ENCODE data around the gene MTIF2. TPM values are rescaled to one million over a fixed set of nuclear protein-coding genes. Genes with fewer than 3 reads are reported as not detected.
"Not testable (repeated sequence)": the region's sequence is repeated elsewhere in the genome, so short reads cannot be mapped to it uniquely, and the experiment has no call there.

MTIF2 gene
- total and polyA plus RNA-seq, 2 experiments from 2014 or later = 19.1 to 23.3 TPM

DNA sequence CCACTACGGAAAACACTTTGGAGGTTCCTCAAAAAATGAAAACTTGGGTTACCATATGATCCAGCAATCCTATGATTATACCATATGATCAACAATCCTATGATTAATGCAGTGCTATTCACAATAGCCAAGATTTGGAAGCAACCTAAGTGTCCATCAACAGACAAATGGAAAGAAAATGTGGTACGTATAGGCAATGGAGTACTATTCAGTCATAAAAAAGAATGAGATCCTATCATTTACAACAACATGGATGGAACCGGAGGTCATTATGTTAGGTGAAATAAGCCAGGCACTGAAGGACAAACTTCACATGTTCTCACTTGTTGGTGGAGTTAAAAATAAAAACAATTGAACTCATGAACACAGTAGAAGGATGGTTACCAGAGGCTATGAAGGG, 64.5 kb downstream of the MTIF2 start:
- Histone ChIP-seq H3F3A (ENCODE audit: insufficient read depth) (no peaks in the 10 kb centered on the region), H3K4me3 (no peak overlapping the region), H3K4me2 (ENCODE audit: unreplicated experiment) (no peak overlapping the region), H3K9ac (no peak overlapping the region), H3K79me2 (ENCODE audit: insufficient read depth) (no peaks in the 10 kb centered on the region), H3K27ac (no peak overlapping the region), H3K9me2 (ENCODE audit: insufficient read depth) (0 out of 2 replicates have a peak, but pooled peaks cover 5% of the 10 kb centered on the region), H3K27me3 (replicated peaks; ENCODE audit: insufficient read depth) (no peaks in the 10 kb centered on the region), H2AFZ (no peak overlapping the region), H3K4me1 (ENCODE audit: insufficient read depth) (no peaks in the 10 kb centered on the region), H3K36me3 (ENCODE audit: low read depth) (peaks cover 22% of the 10 kb centered on the region; the same call in 1 of the 2 replicates), H3K9me3 (ENCODE audit: low read depth) (no peaks in the 10 kb centered on the region), H4K20me1 (ENCODE audit: insufficient read depth) (no peaks in the 10 kb centered on the region)
- TF ChIP-seq EZH2 (IDR thresholded peaks at IDR 0.05; ENCODE audit: insufficient read depth, poor library complexity, severe bottlenecking) (no peak), EZH2phosphoT487 (IDR thresholded peaks at IDR 0.05; ENCODE audit: insufficient read depth, low read depth) (no peak)
- WGBS, 2 experiments (ENCODE audit: low coverage in 1 of 2, low lambda C conversion rate in 2 of 2, missing lambda C conversion rate in 2 of 2) = 95 to 98% methylated on average over 3 of the region's 3 CpGs
- no peak for DNase-seq
- in situ Hi-C loops (cut with MboI) = no loop called here

GRCh38 chr2:55200416-55200815, 68.6 kb downstream of the MTIF2 start:
- H3K27me3 ChIP-seq (replicated peaks; ENCODE audit: insufficient read depth) = no peaks in the 10 kb centered on the region
- H3K4me1 ChIP-seq (ENCODE audit: insufficient read depth) = no peaks in the 10 kb centered on the region
- H3K27ac ChIP-seq = no peak overlapping the region
- no peaks in the 10 kb centered on the region for H3K79me2 ChIP-seq (ENCODE audit: insufficient read depth)
- H3K36me3 ChIP-seq (ENCODE audit: low read depth) = peaks cover 16% of the 10 kb centered on the region; the same call in 1 of the 2 replicates
- 84 to 85% methylated on average over 1 of the region's 1 CpG for WGBS, 2 experiments (ENCODE audit: low coverage in 1 of 2, low lambda C conversion rate in 2 of 2, missing lambda C conversion rate in 2 of 2)
- H3K4me3 ChIP-seq = no peak overlapping the region
- 0 out of 2 replicates have a peak, but pooled peaks cover 5% of the 10 kb centered on the region for H3K9me2 ChIP-seq (ENCODE audit: insufficient read depth)
- H3K9ac ChIP-seq = no peak overlapping the region
- TF ChIP-seq EZH2phosphoT487 (IDR thresholded peaks at IDR 0.05; ENCODE audit: insufficient read depth, low read depth) (no peak), EZH2 (IDR thresholded peaks at IDR 0.05; ENCODE audit: insufficient read depth, poor library complexity, severe bottlenecking) (no peak)
- no peaks in the 10 kb centered on the region for H3K9me3 ChIP-seq (ENCODE audit: low read depth)
- H4K20me1 ChIP-seq (ENCODE audit: insufficient read depth) = no peaks in the 10 kb centered on the region
- DNase-seq = no peak
- in situ Hi-C loops (cut with MboI) = no loop called here
- H3F3A ChIP-seq (ENCODE audit: insufficient read depth) = no peaks in the 10 kb centered on the region
- H2AFZ ChIP-seq = no peak overlapping the region
- H3K4me2 ChIP-seq (ENCODE audit: unreplicated experiment) = no peak overlapping the region

DNA sequence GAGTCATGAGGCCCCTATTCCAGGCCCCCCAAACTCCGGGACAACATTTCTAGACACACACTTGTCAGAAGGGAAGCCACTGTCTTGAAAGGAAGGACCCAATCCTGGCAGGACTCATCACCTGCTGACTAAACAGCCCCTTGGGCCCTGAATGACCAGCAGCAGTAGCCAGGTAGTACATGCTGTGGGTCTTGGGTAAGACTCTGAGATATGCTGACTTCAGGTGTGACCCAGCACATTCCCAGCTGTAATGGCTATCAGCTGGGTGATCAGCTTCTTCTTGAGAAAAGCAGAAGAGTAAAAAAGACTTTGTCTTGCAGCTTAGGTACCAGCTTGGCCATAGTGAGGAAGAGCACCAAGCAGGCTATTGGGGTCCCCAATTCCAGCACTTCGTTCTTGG, 72.5 kb downstream of the MTIF2 start:
- in situ Hi-C loops (cut with MboI) = loop anchor here (25.0 kb wide), 1 partner anchor 1084 kb away; the partner anchor contains the start of gene ACYP2
- Histone ChIP-seq H3K9ac (no peak overlapping the region), H2AFZ (no peak overlapping the region), H3K4me1 (ENCODE audit: insufficient read depth) (no peaks in the 10 kb centered on the region), H3F3A (ENCODE audit: insufficient read depth) (no peaks in the 10 kb centered on the region), H3K9me3 (ENCODE audit: low read depth) (no peaks in the 10 kb centered on the region), H3K27me3 (replicated peaks; ENCODE audit: insufficient read depth) (no peaks in the 10 kb centered on the region), H3K36me3 (ENCODE audit: low read depth) (peaks cover 5% of the 10 kb centered on the region; the same call in 1 of the 2 replicates), H4K20me1 (ENCODE audit: insufficient read depth) (no peaks in the 10 kb centered on the region), H3K27ac (no peak overlapping the region), H3K9me2 (ENCODE audit: insufficient read depth) (0 out of 2 replicates have a peak, but pooled peaks cover 5% of the 10 kb centered on the region), H3K4me3 (no peak overlapping the region), H3K79me2 (ENCODE audit: insufficient read depth) (no peaks in the 10 kb centered on the region), H3K4me2 (ENCODE audit: unreplicated experiment) (no peak overlapping the region)
- DNase-seq = no peak
- TF ChIP-seq EZH2 (IDR thresholded peaks at IDR 0.05; ENCODE audit: insufficient read depth, poor library complexity, severe bottlenecking) (no peak), EZH2phosphoT487 (IDR thresholded peaks at IDR 0.05; ENCODE audit: insufficient read depth, low read depth) (no peak)
- WGBS, 2 experiments (ENCODE audit: low coverage in 1 of 2, low lambda C conversion rate in 2 of 2, missing lambda C conversion rate in 2 of 2) = 91 to 95% methylated on average over 2 of the region's 2 CpGs

- 94 to 96% methylated on average over 2 of the region's 2 CpGs for WGBS, 2 experiments (ENCODE audit: low coverage in 1 of 2, low lambda C conversion rate in 2 of 2, missing lambda C conversion rate in 2 of 2)
- in situ Hi-C loops (cut with MboI) = loop anchor here (25.0 kb wide), 1 partner anchor 1080 kb away; the partner anchor contains the start of gene ACYP2
- H3K79me2 ChIP-seq (ENCODE audit: insufficient read depth); H3K9ac ChIP-seq; H3K4me3 ChIP-seq; H3F3A ChIP-seq (ENCODE audit: insufficient read depth); H3K27ac ChIP-seq; DNase-seq; H2AFZ ChIP-seq; H3K4me1 ChIP-seq (ENCODE audit: insufficient read depth); H3K27me3 ChIP-seq (replicated peaks; ENCODE audit: insufficient read depth); H4K20me1 ChIP-seq (ENCODE audit: insufficient read depth); H3K9me2 ChIP-seq (ENCODE audit: insufficient read depth); H3K9me3 ChIP-seq (ENCODE audit: low read depth); H3K36me3 ChIP-seq (ENCODE audit: low read depth); H3K4me2 ChIP-seq (ENCODE audit: unreplicated experiment): not testable (repeated sequence)
These were observed 77.1 kb downstream of the MTIF2 start for GRCh38 chr2:55191888-55192287.

GRCh38 chr2:55186837-55187236, 82.2 kb downstream of the MTIF2 start:
- not testable (repeated sequence) for H3K79me2 ChIP-seq (ENCODE audit: insufficient read depth); DNase-seq; H4K20me1 ChIP-seq (ENCODE audit: insufficient read depth); H2AFZ ChIP-seq; H3K9ac ChIP-seq; H3K9me2 ChIP-seq (ENCODE audit: insufficient read depth); H3K4me3 ChIP-seq; H3K9me3 ChIP-seq (ENCODE audit: low read depth); H3K27ac ChIP-seq; H3F3A ChIP-seq (ENCODE audit: insufficient read depth); H3K4me2 ChIP-seq (ENCODE audit: unreplicated experiment); H3K36me3 ChIP-seq (ENCODE audit: low read depth); H3K4me1 ChIP-seq (ENCODE audit: insufficient read depth); H3K27me3 ChIP-seq (replicated peaks; ENCODE audit: insufficient read depth)
- WGBS, 2 experiments (ENCODE audit: low coverage in 1 of 2, low lambda C conversion rate in 2 of 2, missing lambda C conversion rate in 2 of 2) = 93 to 95% methylated on average over 8 of the region's 8 CpGs
- in situ Hi-C loops (cut with MboI) = loop anchor here (25.0 kb wide), 1 partner anchor 1075 kb away; the partner anchor contains the start of gene ACYP2

Small RNA genes within 50 kb of the gene (small RNA-seq; reads per million reads assigned to genes)
- not detected for gene RF00019 (ENCODE audit: low read depth, low replicate concordance)

Other genes with a start within 250 kb of the MTIF2 start
- 390 and 425 TPM in 2 replicates for gene RTN4, start 218.8 kb downstream of the MTIF2 start, total RNA-seq (2014; rRNA removed; shearing (Covaris generic))
- 357 and 361 TPM in 2 replicates for gene RTN4, start 218.8 kb downstream of the MTIF2 start, polyA plus RNA-seq (2016; fragmentation: Nextera tagmentation; extraction: Ambion mirVana)
- 1.3 and 1.6 TPM in 2 replicates for gene CLHC1, start 36.9 kb downstream of the MTIF2 start, total RNA-seq (2014; rRNA removed; shearing (Covaris generic))
- gene CLHC1, start 36.9 kb downstream of the MTIF2 start, polyA plus RNA-seq (2016; fragmentation: Nextera tagmentation; extraction: Ambion mirVana) = 5.2 and 5.6 TPM in 2 replicates
- 1,113 and 1,144 TPM in 2 replicates for gene RPS27A, start 36.5 kb downstream of the MTIF2 start, total RNA-seq (2014; rRNA removed; shearing (Covaris generic))
- 775 TPM in 2 replicates for gene RPS27A, start 36.5 kb downstream of the MTIF2 start, polyA plus RNA-seq (2016; fragmentation: Nextera tagmentation; extraction: Ambion mirVana)
- 32.4 and 50.2 TPM in 2 replicates for gene CCDC88A, start 150.6 kb upstream of the MTIF2 start, total RNA-seq (2014; rRNA removed; shearing (Covaris generic))
- gene CCDC88A, start 150.6 kb upstream of the MTIF2 start, polyA plus RNA-seq (2016; fragmentation: Nextera tagmentation; extraction: Ambion mirVana) = 25.8 and 30.4 TPM in 2 replicates